Endothelial cell of umbilical vein (primary cell): ENCODE measurements around the gene ARL5B. TPM values are rescaled to one million over a fixed set of nuclear protein-coding genes. Genes with fewer than 3 reads are reported as not detected.

Source experiments
- BruUV-seq: library from RNA; stranded (reverse); fragments of 400-500 nt; replicated peaks from 2 replicates; lab custom pipeline; 2021; lab: Mats Ljungman, UMichigan
- CTCF ChIA-PET: fragments of 300-600, 350-600 bp; sonication (Branson Sonifier 250); formaldehyde crosslinking; loops from one replicate; lab custom pipeline; 2021; ENCODE audit warnings: antibody characterized with exemption, inconsistent platforms; lab: Charles Lee
- POLR2A ChIA-PET: fragments of 300-600, 350-600 bp; sonication (Branson Sonifier 250); formaldehyde crosslinking; loops from one replicate; lab custom pipeline; 2021; ENCODE audit warnings: antibody characterized with exemption, inconsistent platforms; lab: Charles Lee
- DNase-seq: peaks from one replicate; pipeline ENCODE4 v3.0.0-alpha.2; 2011; ENCODE audit warnings: low read depth, low spot score
- FAIRE-seq: peaks from 2 replicates; lab custom pipeline; 2011; peaks lifted over from hg19 to GRCh38; lab: Jason Lieb, UNC
- H2AFZ ChIP-seq: 2 replicates; pipeline ENCODE4 v1.6.0; 2012; ENCODE audit warnings: low read depth, low read length, control low read depth, inconsistent platforms
- H3K27ac ChIP-seq: 2 replicates; pipeline ENCODE4 v1.5.1; 2011; ENCODE audit warnings: low read depth, mild to moderate bottlenecking, control low read depth, low read length, moderate library complexity; ENCODE audit not compliant: insufficient read depth
- H3K27me3 ChIP-seq, 2 experiments: 2 replicates each; pipeline versions ENCODE4 v1.6.0 to v1.6.1; 2011; ENCODE audit warnings: low read length in 2 of 2, mixed read lengths in 1 of 2; ENCODE audit not compliant: control insufficient read depth in 2 of 2, insufficient read depth in 2 of 2
- H3K36me3 ChIP-seq, 2 experiments: 2 replicates in 1 of 2; 3 replicates in 1 of 2; pipeline ENCODE4 v1.5.1; 2011; ENCODE audit warnings: low read length in 2 of 2, mild to moderate bottlenecking in 1 of 2, moderate library complexity in 1 of 2; ENCODE audit not compliant: control insufficient read depth in 2 of 2, insufficient read depth in 2 of 2; ENCODE audit errors: extremely low read depth in 1 of 2
- H3K4me1 ChIP-seq: 3 replicates; pipeline ENCODE4 v1.5.1; 2011; ENCODE audit warnings: mild to moderate bottlenecking, low read length; ENCODE audit not compliant: control insufficient read depth, insufficient read depth; ENCODE audit errors: extremely low read depth
- H3K4me2 ChIP-seq: 2 replicates; pipeline ENCODE4 v1.6.1; 2011; ENCODE audit warnings: low read length, control low read depth, mixed read lengths; ENCODE audit not compliant: insufficient read depth
- H3K4me3 ChIP-seq, 3 experiments: fragments of 200-600 bp in 1 of 3; sonication (generic), shearing (Covaris generic) in 1 of 3; replicated peaks in 1 of 3; 2 replicates each; pipeline ENCODE4 v1.5.1; 2011 to 2016; ENCODE audit warnings: control low read depth in 3 of 3, low read length in 3 of 3, mild to moderate bottlenecking in 2 of 3, inconsistent platforms in 1 of 3, low read depth in 1 of 3, moderate library complexity in 1 of 3; ENCODE audit not compliant: insufficient read depth in 1 of 3
- H3K79me2 ChIP-seq: 2 replicates; pipeline ENCODE4 v1.6.0; 2012; ENCODE audit warnings: low read length, inconsistent platforms; ENCODE audit not compliant: control insufficient read depth, insufficient read depth
- H3K9ac ChIP-seq: replicated peaks from 2 replicates; pipeline ENCODE3; 2011; ENCODE audit warnings: low read length, control low read depth; ENCODE audit not compliant: insufficient read depth; ENCODE audit errors: extremely low read depth
- H3K9me1 ChIP-seq: replicated peaks from 3 replicates; pipeline ENCODE4 v1.6.0; 2011; ENCODE audit warnings: mild to moderate bottlenecking, low read length; ENCODE audit not compliant: control insufficient read depth, insufficient read depth; ENCODE audit errors: extremely low read depth
- H3K9me3 ChIP-seq: replicated peaks from 2 replicates; pipeline ENCODE4 v1.5.1; 2012; ENCODE audit warnings: low read length, inconsistent platforms; ENCODE audit not compliant: control insufficient read depth, insufficient read depth
- H4K20me1 ChIP-seq: replicated peaks from 2 replicates; pipeline ENCODE3; 2011; ENCODE audit warnings: mild to moderate bottlenecking, low read length; ENCODE audit not compliant: control insufficient read depth, insufficient read depth; ENCODE audit errors: extremely low read depth
- CTCF ChIP-seq, 2 donors: IDR thresholded peaks; 1 replicate in 1 of 2; 2 replicates in 1 of 2; pipeline ENCODE4 v1.5.1; 2011; ENCODE audit warnings: low read length in 2 of 2, mild to moderate bottlenecking in 2 of 2, moderate library complexity in 2 of 2, control low read depth in 1 of 2, inconsistent platforms in 1 of 2, low read depth in 1 of 2; ENCODE audit not compliant: insufficient read depth in 1 of 2; ENCODE audit errors: extremely low read depth in 1 of 2
- EZH2 ChIP-seq: IDR thresholded peaks from 2 replicates; pipeline ENCODE4 v1.6.1; 2012; ENCODE audit warnings: borderline replicate concordance, low read depth, mild to moderate bottlenecking, moderate library complexity, low read length, inconsistent platforms; ENCODE audit not compliant: severe bottlenecking
- FOS ChIP-seq: IDR thresholded peaks from 2 replicates; pipeline ENCODE4 v1.6.1; 2011; ENCODE audit warnings: mild to moderate bottlenecking, low read length, moderate library complexity, borderline replicate concordance; ENCODE audit not compliant: insufficient read depth
- GATA2 ChIP-seq: IDR thresholded peaks from 2 replicates; pipeline ENCODE4 v1.7.0; 2011; ENCODE audit warnings: low read depth, mild to moderate bottlenecking, moderate library complexity, mixed read lengths, low read length; ENCODE audit not compliant: insufficient read length, insufficient read depth
- JUN ChIP-seq: IDR thresholded peaks from 2 replicates; pipeline ENCODE4 v1.6.1; 2011; ENCODE audit warnings: borderline replicate concordance, low read depth; ENCODE audit not compliant: insufficient read length, insufficient read depth
- MAX ChIP-seq: IDR thresholded peaks from 2 replicates; pipeline ENCODE4 v1.6.1; 2011; ENCODE audit not compliant: insufficient read depth, insufficient read length
- MYC ChIP-seq: IDR thresholded peaks from one replicate; pipeline ENCODE4 v1.6.1; 2011; ENCODE audit warnings: mild to moderate bottlenecking, low read depth, low read length
- POLR2A ChIP-seq: IDR thresholded peaks from 2 replicates; pipeline ENCODE4 v1.6.1; 2012; ENCODE audit warnings: low read depth, mild to moderate bottlenecking, control low read depth, low read length
- POLR2AphosphoS5 ChIP-seq: IDR thresholded peaks from 2 replicates; pipeline ENCODE4 v1.6.1; 2012; ENCODE audit warnings: low read depth, mild to moderate bottlenecking, control low read depth, low read length, moderate library complexity; ENCODE audit not compliant: insufficient read depth
- dilution Hi-C: fragments of 300-500 bp; cut with MboI; formaldehyde crosslinking; loops from one replicate; pipeline ENCODE4 v1.15.0; 2019; ENCODE audit warnings: low sequenced_read_pairs; ENCODE audit not compliant: extremely low pct_ligation_motif_present
- intact Hi-C: fragments of 100-400 bp; cut with micrococcal nuclease; formaldehyde crosslinking; loops from one replicate; pipeline ENCODE4 v1.10.0; 2022
- polyA plus RNA-seq, 4 experiments: library from polyadenylated mRNA; depleted of rRNA in 3 of 4; stranded (reverse) in 3 of 4; unstranded in 1 of 4; fragments of >200 nt; gene quantifications; 2 replicates each; pipeline versions ENCODE4 v1.2.1 to v1.2.3, GENCODE V29; 2011 to 2012; ENCODE audit warnings: missing spikeins in 1 of 4
- total RNA-seq: library from RNA; stranded (reverse); gene quantifications from 2 replicates; pipeline ENCODE4 v1.2.3, GENCODE V29; 2021

ARL5B gene
- total and polyA plus RNA-seq, 2 donors (not counting 3 experiments of a cell fraction or from before 2014, with no cell fraction given) = 5.1 to 19.1 TPM

GRCh38 chr10:18615618-18616017, 43.6 kb upstream of the ARL5B start:
- no peaks in the 10 kb centered on the region for H3K36me3 ChIP-seq
- no peak overlapping the region for H3K4me3 ChIP-seq
- no peak for FAIRE-seq
- DNase-seq = no peak
- intact Hi-C loops = no loop called here
- no peaks in the 10 kb centered on the region for H3K9me1 ChIP-seq
- ChIA-PET CTCF (no interaction called here), POLR2A (no interaction called here)
- dilution Hi-C loops = no loop called here
- no peak overlapping the region for H3K9ac ChIP-seq
- no peak overlapping the region for H2AFZ ChIP-seq
- H3K4me2 ChIP-seq = no peak overlapping the region
- TF ChIP-seq POLR2A = no peak
- no peaks in the 10 kb centered on the region for H3K79me2 ChIP-seq
- H3K27ac ChIP-seq = no peak overlapping the region
- H4K20me1 ChIP-seq = no peaks in the 10 kb centered on the region
- no peaks in the 10 kb centered on the region for H3K27me3 ChIP-seq
- no peaks in the 10 kb centered on the region for H3K9me3 ChIP-seq
- peaks cover 7% of the 10 kb centered on the region for H3K4me1 ChIP-seq
- BruUV-seq = no TSS peak

- no peak for FAIRE-seq
Observed at GRCh38 chr10:18616337-18616736, 42.9 kb upstream of the ARL5B start.

More at GRCh38 chr10:18616337-18616736, 42.9 kb upstream of the ARL5B start:
- no peaks in the 10 kb centered on the region for H4K20me1 ChIP-seq
- POLR2A ChIA-PET = no interaction called here
- H3K9ac ChIP-seq = no peak overlapping the region
- no peak overlapping the region for H3K4me2 ChIP-seq
- no peaks in the 10 kb centered on the region for H3K27me3 ChIP-seq
- H3K36me3 ChIP-seq = no peaks in the 10 kb centered on the region
- no peaks in the 10 kb centered on the region for H3K9me1 ChIP-seq
- dilution Hi-C loops = no loop called here
- intact Hi-C loops = no loop called here
- no peak for TF ChIP-seq CTCF (IDR thresholded peaks at IDR 0.05; ENCODE audit: extremely low read depth in 1 of 2, insufficient read depth in 1 of 2, low read depth in 1 of 2, low read length in 2 of 2)
- no peak for TF ChIP-seq FOS
- TF ChIP-seq POLR2A = no peak
- no peak for TF ChIP-seq EZH2
- no peak for TF ChIP-seq POLR2AphosphoS5
- TF ChIP-seq GATA2 = no peak
- TF ChIP-seq MYC = no peak
- no peak for TF ChIP-seq JUN
- no peak for TF ChIP-seq MAX
- H3K4me3 ChIP-seq = no peak overlapping the region
- no peaks in the 10 kb centered on the region for H3K4me1 ChIP-seq
- no peaks in the 10 kb centered on the region for H3K9me3 ChIP-seq
- BruUV-seq = no TSS peak
- H3K79me2 ChIP-seq = no peaks in the 10 kb centered on the region
- CTCF ChIA-PET = no interaction called here
- H2AFZ ChIP-seq = peak overlapping the region; percentile 30
- no peak overlapping the region for H3K27ac ChIP-seq
- DNase-seq = peak; percentile 5
